Heart left ventricle (tissue), 16 donors: ENCODE measurements around the gene STAC2. TPM values are rescaled to one million over a fixed set of nuclear protein-coding genes. Genes with fewer than 3 reads are reported as not detected.
A peak's percentile ranks its signal among the peaks of the same experiment; 100 is the strongest.

Experiments
- ATAC-seq, 4 donors: fragments of 200-7000 bp; cut with Tn5 transposase; one replicate each; pipeline ENCODE4 v1.9.1; 2020 to 2022; ENCODE audit warnings: moderate library complexity in 4 of 4, mild to moderate bottlenecking in 3 of 4, moderate number of reproducible peaks in 1 of 4
- DNase-seq, 5 donors: peaks; one replicate each; pipeline ENCODE4 v3.0.0-alpha.2; 2020
- H3K27ac ChIP-seq, 12 donors: fragments of 200-600 bp; sonication (generic) in 4 of 12; one replicate each; pipeline versions ENCODE4 v1.5.0 to v1.8.0; 2016 to 2022; ENCODE audit warnings: mild to moderate bottlenecking in 2 of 12
- H3K27me3 ChIP-seq, 9 donors: fragments of 200-600 bp; sonication (generic) in 2 of 9; one replicate each; pipeline versions ENCODE4 v1.5.1 to v1.8.0; 2016 to 2022; ENCODE audit warnings: mild to moderate bottlenecking in 3 of 9
- H3K36me3 ChIP-seq, 9 donors: fragments of 200-600 bp; sonication (generic) in 2 of 9; one replicate each; pipeline versions ENCODE4 v1.5.0 to v1.8.0; 2018 to 2022; ENCODE audit warnings: mild to moderate bottlenecking in 2 of 9
- H3K4me1 ChIP-seq, 12 donors: fragments of 200-600 bp; sonication (generic) in 4 of 12; one replicate each; pipeline versions ENCODE4 v1.5.0 to v1.8.0; 2016 to 2022; ENCODE audit warnings: mild to moderate bottlenecking in 3 of 12
- H3K4me3 ChIP-seq, 12 donors: fragments of 200-600 bp; sonication (generic) in 4 of 12; one replicate each; pipeline versions ENCODE4 v1.5.0 to v1.8.0; 2017 to 2022; ENCODE audit warnings: mild to moderate bottlenecking in 9 of 12, moderate library complexity in 4 of 12
- H3K9me3 ChIP-seq, 12 donors: fragments of 200-600 bp; sonication (generic) in 4 of 12; one replicate each; pipeline versions ENCODE4 v1.5.0 to v1.8.0; 2016 to 2022; ENCODE audit warnings: mild to moderate bottlenecking in 1 of 12
- CTCF ChIP-seq, 12 donors: fragments of 200-600 bp; sonication (generic) in 4 of 12; IDR thresholded peaks; one replicate each; pipeline versions ENCODE4 v1.5.0 to v1.8.0; 2018 to 2022; ENCODE audit warnings: antibody characterized with exemption in 12 of 12, mild to moderate bottlenecking in 5 of 12
- POLR2A ChIP-seq, 2 donors: fragments of 450-650 bp; IDR thresholded peaks; one replicate each; pipeline ENCODE4 v1.6.1; 2017; ENCODE audit warnings: antibody characterized with exemption in 2 of 2, mild to moderate bottlenecking in 2 of 2, moderate library complexity in 2 of 2
- WGBS, 4 donors: extraction: QIAGEN DNeasy Blood & Tissue Kit in 2 of 4; methylation state at CpG; one replicate each; pipeline versions ENCODE4 v1.1.5 to v1.1.7; 2013 to 2018; 5-methylcytosine and 5-hydroxymethylcytosine counted together
- intact Hi-C, 10 donors: fragments of 100-400 bp; cut with DNase I; formaldehyde crosslinking; loops; one replicate each; pipeline versions ENCODE4 v1.11.1 to v1.14.2; 2022
- polyA plus RNA-seq, 2 donors: library from polyadenylated mRNA; stranded (reverse); fragments of 200-250 nt; gene quantifications; one replicate each; pipeline ENCODE4 v1.2.3, GENCODE V29; 2013
- total RNA-seq, 9 donors: library from RNA; depleted of rRNA in 2 of 9; stranded (reverse); fragments of >200 nt in 2 of 9; fragmentation: NEBNext Ultra II Directional in 3 of 9; extraction: Animal tissue kit (Norgen Biotek cat#: 25700) in 3 of 9; gene quantifications; one replicate each; pipeline versions ENCODE4 v1.1.0 to v1.2.4, GENCODE V29; 2016 to 2023
- donor health status: ischemic (EF 13 %, LVEDD 7.1; RV severe dilation, severe dysfunction).
- donor health status: healthy with polysubstance abuse.
- donor health status: DM: no; HTN: yes; CAD: no.
- donor health status: DM: no; HTN: no; CAD: no.
- donor health status: ischemic (EF 25% LVEDD 6.9; RV normal size, moderate dysfunction).
- donor health status: ischemic (EF 25% LVEDD 5.7; RV mildly dilated, moderate dysfunction).
- donor health status: healthy.
- donor health status: DM: yes; HTN: yes; CAD: no.
- donor health status: ischemic (EF 35%, LVEDD 5.7; RV mildly dilated, moderate dysfunction).
- donor health status: nonischemic (EF 11% LVEDD 7.7; RV severe dilation, severe dysfunction).
- donor health status: DM: yes; HTN: yes; CAD: no.
- donor health status: PGD.
- donor health status: ischemic (EF 29% LVEDD 5.4; RV normal size, mild dysfunction).
- donor health status: nonischemic (EF 23%, LVEDD 6.1; RV moderate dilation, normal function).

STAC2 gene
- total and polyA plus RNA-seq, 11 donors: 0.16 to 5.3 (median 0.36) TPM

- no peak for DNase-seq
- ATAC-seq: peak in 2 of 4 donors; percentile 25 to 27
- H3K36me3 ChIP-seq: no peaks in the 10 kb centered on the region
- intact Hi-C loops: no loop called here
- no peaks in the 10 kb centered on the region for H3K9me3 ChIP-seq
- H3K27ac ChIP-seq: no peak overlapping the region
- peaks cover 0 to 23% (median 15%) of the 10 kb centered on the region in 12 donors for H3K4me1 ChIP-seq
- peak in 1 of 12 donors; percentile 13 for TF ChIP-seq CTCF (IDR thresholded peaks at IDR 0.05)
- no peak for TF ChIP-seq POLR2A (IDR thresholded peaks at IDR 0.05)
- WGBS, 4 donors: 2 to 5% (median 3%) methylated on average over 39 to 68 of the region's 68 CpGs
- peaks cover 10 to 52% (median 28%) of the 10 kb centered on the region in 9 donors for H3K27me3 ChIP-seq
- H3K4me3 ChIP-seq: peak overlapping the region; percentile 22 to 55 (median 48)
Observed at GRCh38 chr17:39224778-39225307, 902 bp downstream of the STAC2 start.

- Histone ChIP-seq H3K4me3 (peak overlapping the region in 6 of 12 donors; percentile 48 to 55 (median 52)), H3K9me3 (no peaks in the 10 kb centered on the region), H3K27ac (no peak overlapping the region), H3K36me3 (no peaks in the 10 kb centered on the region), H3K27me3 (peaks cover 10 to 46% (median 28%) of the 10 kb centered on the region in 9 donors), H3K4me1 (peaks cover 0 to 29% (median 15%) of the 10 kb centered on the region in 12 donors)
- intact Hi-C loops: no loop called here
- 43 to 58% (median 44%) methylated on average over 25 to 33 of the region's 33 CpGs for WGBS, 4 donors
- ATAC-seq: no peak
- TF ChIP-seq POLR2A (IDR thresholded peaks at IDR 0.05): no peak
- TF ChIP-seq CTCF (IDR thresholded peaks at IDR 0.05): no peak
- DNase-seq: no peak
Observed at GRCh38 chr17:39223907-39224777, 1.6 kb downstream of the STAC2 start.

DNA sequence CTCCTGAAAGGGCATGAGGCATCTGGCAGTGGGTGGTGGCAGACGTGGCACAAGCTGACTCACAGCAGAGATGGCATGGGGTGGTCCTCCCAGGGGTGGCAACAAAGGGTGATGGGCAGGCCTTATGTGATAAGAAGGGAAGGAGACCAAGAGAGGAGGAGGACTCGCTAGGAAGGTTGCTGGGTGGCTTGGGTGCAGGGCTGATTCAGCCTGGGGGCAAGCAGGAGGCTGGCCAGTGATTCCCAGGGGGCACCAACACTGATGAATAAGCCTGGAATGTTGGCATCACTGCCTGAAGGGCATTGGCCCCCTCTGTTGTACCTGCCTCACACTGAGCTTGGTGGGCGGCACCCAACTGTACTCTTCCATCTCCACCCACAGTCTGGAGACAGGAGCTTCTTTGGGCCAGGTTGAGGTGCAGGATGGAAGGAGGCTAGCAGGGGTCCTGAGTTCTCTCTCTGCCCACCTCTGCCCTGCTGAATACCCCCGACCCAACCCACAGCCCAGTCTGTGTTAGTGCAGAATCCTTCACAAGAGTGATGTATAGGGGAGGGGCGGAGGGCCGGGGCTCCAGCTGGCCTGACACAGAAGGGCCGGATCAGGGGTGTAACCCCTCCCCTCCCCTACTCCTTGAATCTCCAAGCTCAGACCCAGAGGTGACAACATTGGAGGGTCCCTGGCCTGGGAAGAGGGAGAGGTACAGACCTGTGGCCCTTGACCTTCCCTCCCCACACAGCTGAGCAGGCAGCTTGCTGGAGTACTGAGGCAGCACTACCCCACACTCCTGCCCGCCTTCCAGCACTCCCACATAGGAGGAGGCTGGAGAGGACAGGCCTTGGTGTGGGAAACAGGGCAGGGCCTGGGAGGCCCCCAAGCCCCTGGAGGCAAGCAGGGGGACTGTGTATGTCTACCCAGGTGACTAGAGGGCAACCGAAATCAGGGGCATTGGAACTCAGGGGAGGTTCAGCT, 2.6 kb downstream of the STAC2 start:
- 77 to 86% (median 83%) methylated on average over 9 of the region's 9 CpGs for WGBS, 4 donors

More for the DNA sequence above, 2.6 kb downstream of the STAC2 start:
- no peak for DNase-seq
- Histone ChIP-seq H3K4me3 (no peak overlapping the region), H3K27ac (no peak overlapping the region), H3K36me3 (no peaks in the 10 kb centered on the region), H3K27me3 (peaks cover 10 to 48% (median 28%) of the 10 kb centered on the region in 9 donors), H3K9me3 (no peaks in the 10 kb centered on the region), H3K4me1 (peaks cover 0 to 29% (median 15%) of the 10 kb centered on the region in 12 donors)
- TF ChIP-seq POLR2A (IDR thresholded peaks at IDR 0.05): no peak
- TF ChIP-seq CTCF (IDR thresholded peaks at IDR 0.05): no peak
- intact Hi-C loops: no loop called here
- ATAC-seq: no peak
